Heart right ventricle (tissue), 16 donors: ENCODE data around the gene RASAL2. TPM values are rescaled to one million over a fixed set of nuclear protein-coding genes. Genes with fewer than 3 reads are reported as not detected.

Experiments used
- ATAC-seq, 8 donors: fragments of 200-7000 bp; cut with Tn5 transposase; one replicate each; pipeline ENCODE4 v1.9.1; 2020; ENCODE audit warnings: mild to moderate bottlenecking in 8 of 8, moderate library complexity in 8 of 8, moderate number of reproducible peaks in 1 of 8
- DNase-seq, 2 donors: peaks; one replicate each; pipeline ENCODE4 v3.0.0-alpha.2; 2020
- H3K27ac ChIP-seq, 10 donors: fragments of 200-600 bp; sonication (generic) in 2 of 10; one replicate each; pipeline versions ENCODE4 v1.5.0 to v1.8.0; 2020 to 2022; ENCODE audit warnings: mild to moderate bottlenecking in 3 of 10
- H3K27me3 ChIP-seq, 7 donors: fragments of 200-600 bp; one replicate each; pipeline ENCODE4 v1.8.0; 2021 to 2022; ENCODE audit warnings: mild to moderate bottlenecking in 2 of 7
- H3K36me3 ChIP-seq, 9 donors: fragments of 200-600 bp; sonication (generic) in 1 of 9; one replicate each; pipeline versions ENCODE4 v1.5.0 to v1.8.0; 2020 to 2022; ENCODE audit warnings: mild to moderate bottlenecking in 2 of 9
- H3K4me1 ChIP-seq, 9 donors: fragments of 200-600 bp; sonication (generic) in 1 of 9; one replicate each; pipeline versions ENCODE4 v1.5.0 to v1.8.0; 2020 to 2022; ENCODE audit warnings: mild to moderate bottlenecking in 4 of 9
- H3K4me3 ChIP-seq, 10 donors: fragments of 200-600 bp; sonication (generic) in 2 of 10; one replicate each; pipeline versions ENCODE4 v1.5.0 to v1.8.0; 2020 to 2022; ENCODE audit warnings: mild to moderate bottlenecking in 7 of 10, moderate library complexity in 2 of 10
- H3K9me3 ChIP-seq, 11 donors: fragments of 200-600 bp in 10 of 11; sonication (generic) in 2 of 11; one replicate each; pipeline versions ENCODE4 v1.5.0 to v1.8.0; 2013 to 2022; ENCODE audit warnings: mild to moderate bottlenecking in 2 of 11, control low read depth in 1 of 11, moderate library complexity in 1 of 11
- WGBS, 2 donors: extraction: QIAGEN DNeasy Blood & Tissue Kit; methylation state at CpG; one replicate each; pipeline ENCODE4 v1.1.7; 2013; ENCODE audit warnings: inconsistent platforms in 1 of 2; 5-methylcytosine and 5-hydroxymethylcytosine counted together
- intact Hi-C, 10 donors: fragments of 100-400 bp; cut with DNase I; formaldehyde crosslinking; loops; one replicate each; pipeline versions ENCODE4 v1.11.1 to v1.14.2; 2022
- polyA plus RNA-seq, 2 donors: library from polyadenylated mRNA; stranded (reverse); fragments of 200-250 nt; gene quantifications; one replicate each; pipeline ENCODE4 v1.2.3, GENCODE V29; 2013
- total RNA-seq, 10 donors: library from RNA; stranded (reverse); fragmentation: NEBNext Ultra II Directional in 3 of 10; extraction: Animal tissue kit (Norgen Biotek cat#: 25700) in 3 of 10; gene quantifications; one replicate each; pipeline versions ENCODE4 v1.2.1 to v1.2.4, GENCODE V29; 2021 to 2023
- TF ChIP-seq, protein P1 (sequence below), 9 donors: fragments of 200-600 bp; sonication (generic) in 2 of 9; IDR thresholded peaks; one replicate each; pipeline versions ENCODE4 v1.5.0 to v1.8.0; 2021 to 2022; ENCODE audit warnings: antibody characterized with exemption in 9 of 9, mild to moderate bottlenecking in 5 of 9, moderate library complexity in 1 of 9
- donor health status: Arrhythmogenic right ventricular cardiomyopathy.
- donor health status: ischemic (EF 13 %, LVEDD 7.1; RV severe dilation, severe dysfunction).
- donor health status: healthy with polysubstance abuse.
- donor health status: DM: no; HTN: yes; CAD: no.
- donor health status: DM: no; HTN: no; CAD: no.
- donor health status: ischemic (EF 25% LVEDD 6.9; RV normal size, moderate dysfunction).
- donor health status: ischemic (EF 25% LVEDD 5.7; RV mildly dilated, moderate dysfunction).
- donor health status: healthy.
- donor health status: DM: yes; HTN: yes; CAD: no.
- donor health status: Ischemic cardiomyopathy.
- donor health status: ischemic (EF 35%, LVEDD 5.7; RV mildly dilated, moderate dysfunction).
- donor health status: nonischemic (EF 11% LVEDD 7.7; RV severe dilation, severe dysfunction).
- donor health status: DM: yes; HTN: yes; CAD: no.
- donor health status: PGD.
- donor health status: ischemic (EF 29% LVEDD 5.4; RV normal size, mild dysfunction).
- donor health status: nonischemic (EF 23%, LVEDD 6.1; RV moderate dilation, normal function).

The RASAL2 gene
- total and polyA plus RNA-seq, 12 donors: 3.5 to 59.8 (median 36.2) TPM

DNA sequence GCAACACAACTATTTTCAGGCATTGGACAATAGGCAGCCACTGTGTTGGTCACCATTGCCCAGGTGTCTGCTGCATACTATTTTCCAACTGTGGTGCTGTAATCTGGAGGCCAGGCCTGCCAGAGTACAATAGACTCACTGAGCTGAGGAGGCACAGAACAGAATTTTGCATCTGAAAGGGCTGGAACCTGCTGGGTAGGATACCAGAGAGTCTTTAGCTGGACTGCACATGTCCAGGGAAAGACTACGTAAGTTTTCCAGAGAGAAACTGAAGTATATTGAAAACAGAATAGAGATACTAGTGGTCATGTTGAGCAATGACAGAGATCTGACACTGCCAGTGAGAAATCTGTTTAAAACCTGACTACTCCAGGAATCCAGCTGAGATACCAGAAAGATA, 200.8 kb downstream of the RASAL2 start:
- peaks cover 0 to 14% (median 0%) of the 10 kb centered on the region in 9 donors for H3K36me3 ChIP-seq
- WGBS, 2 donors: 82 to 100% methylated on average over 1 of the region's 1 CpG
- H3K27me3 ChIP-seq: no peaks in the 10 kb centered on the region
- H3K4me1 ChIP-seq: peaks cover 0 to 29% (median 4%) of the 10 kb centered on the region in 9 donors
- DNase-seq: no peak
- no peak overlapping the region for H3K27ac ChIP-seq
- no peaks in the 10 kb centered on the region for H3K9me3 ChIP-seq
- intact Hi-C loops: loop anchor here in 2 of 10 donors (5.0 to 10.0 kb wide), 2 partner anchors 257 to 260 kb away; no protein-coding TSS in a partner anchor
- ATAC-seq: peak in 3 of 8 donors; percentile 19 to 40 (median 26)
- no peak overlapping the region for H3K4me3 ChIP-seq
- TF ChIP-seq, protein P1, sequence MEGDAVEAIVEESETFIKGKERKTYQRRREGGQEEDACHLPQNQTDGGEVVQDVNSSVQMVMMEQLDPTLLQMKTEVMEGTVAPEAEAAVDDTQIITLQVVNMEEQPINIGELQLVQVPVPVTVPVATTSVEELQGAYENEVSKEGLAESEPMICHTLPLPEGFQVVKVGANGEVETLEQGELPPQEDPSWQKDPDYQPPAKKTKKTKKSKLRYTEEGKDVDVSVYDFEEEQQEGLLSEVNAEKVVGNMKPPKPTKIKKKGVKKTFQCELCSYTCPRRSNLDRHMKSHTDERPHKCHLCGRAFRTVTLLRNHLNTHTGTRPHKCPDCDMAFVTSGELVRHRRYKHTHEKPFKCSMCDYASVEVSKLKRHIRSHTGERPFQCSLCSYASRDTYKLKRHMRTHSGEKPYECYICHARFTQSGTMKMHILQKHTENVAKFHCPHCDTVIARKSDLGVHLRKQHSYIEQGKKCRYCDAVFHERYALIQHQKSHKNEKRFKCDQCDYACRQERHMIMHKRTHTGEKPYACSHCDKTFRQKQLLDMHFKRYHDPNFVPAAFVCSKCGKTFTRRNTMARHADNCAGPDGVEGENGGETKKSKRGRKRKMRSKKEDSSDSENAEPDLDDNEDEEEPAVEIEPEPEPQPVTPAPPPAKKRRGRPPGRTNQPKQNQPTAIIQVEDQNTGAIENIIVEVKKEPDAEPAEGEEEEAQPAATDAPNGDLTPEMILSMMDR (IDR thresholded peaks at IDR 0.05): no peak

DNA sequence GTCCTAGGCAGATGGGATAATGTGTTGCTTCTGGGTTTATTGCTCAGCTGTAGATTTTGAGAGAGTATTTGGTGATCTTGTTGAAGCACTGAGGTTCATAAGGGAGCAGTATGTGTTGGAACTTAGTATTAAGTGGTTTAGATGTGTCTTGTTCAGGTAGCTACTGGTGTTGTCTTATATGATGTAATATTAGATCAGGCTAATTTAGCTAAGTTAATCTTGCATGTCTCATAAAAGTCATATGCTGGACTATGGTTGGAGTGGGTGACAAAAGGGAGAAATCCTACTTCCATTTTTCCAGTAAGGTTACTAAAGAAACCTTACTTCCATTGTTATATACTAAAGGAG, 206.4 kb downstream of the RASAL2 start:
- TF ChIP-seq, protein P1 (IDR thresholded peaks at IDR 0.05): no peak
- Histone ChIP-seq H3K9me3 (no peaks in the 10 kb centered on the region), H3K4me1 (peaks cover 0 to 37% (median 17%) of the 10 kb centered on the region in 9 donors), H3K4me3 (no peak overlapping the region), H3K27ac (peak overlapping the region in 1 of 10 donors; percentile 8), H3K36me3 (peaks cover 0 to 4% (median 0%) of the 10 kb centered on the region in 9 donors), H3K27me3 (no peaks in the 10 kb centered on the region)
- intact Hi-C loops: loop anchor here in 6 of 10 donors (5.0 to 10.0 kb wide), 8 partner anchors 194 to 714 kb away; partner anchors contain the start of gene CLEC20A (in 1 of the 6)
- ATAC-seq (peak in 2 of 8 donors; percentile 10 to 14), DNase-seq (no peak)

DNA sequence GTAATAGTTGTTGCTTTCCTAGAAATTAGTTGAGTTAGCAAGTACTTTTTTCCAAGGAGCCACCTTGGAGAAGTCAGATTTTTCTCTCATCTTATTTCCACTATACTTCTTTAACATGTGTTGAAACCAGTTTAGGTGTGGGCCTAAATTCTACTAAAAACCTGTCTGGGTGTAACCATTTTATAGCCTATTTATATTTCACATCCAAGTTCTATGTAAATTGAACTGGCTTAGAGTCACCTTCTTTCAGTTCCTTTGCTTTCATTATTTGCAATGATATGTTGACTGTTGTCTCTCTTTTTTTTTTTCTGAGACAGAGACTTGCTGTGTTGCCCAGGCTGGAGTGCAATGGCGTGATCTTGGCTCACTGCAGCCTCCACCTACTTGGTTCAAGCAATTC, 207.2 kb downstream of the RASAL2 start:
- Histone ChIP-seq H3K27ac (no peak overlapping the region), H3K36me3 (peaks cover 0 to 4% (median 0%) of the 10 kb centered on the region in 9 donors), H3K4me3 (no peak overlapping the region), H3K27me3 (no peaks in the 10 kb centered on the region), H3K9me3 (no peaks in the 10 kb centered on the region), H3K4me1 (peaks cover 0 to 38% (median 17%) of the 10 kb centered on the region in 9 donors)
- no peak for ATAC-seq
- intact Hi-C loops: loop anchor here in 6 of 10 donors (5.0 to 10.0 kb wide), 8 partner anchors 194 to 714 kb away; partner anchors contain the start of gene CLEC20A (in 1 of the 6)
- TF ChIP-seq, protein P1 (IDR thresholded peaks at IDR 0.05): no peak
- no peak for DNase-seq
- WGBS, 2 donors: 100% methylated on average over 1 of the region's 1 CpG

DNA sequence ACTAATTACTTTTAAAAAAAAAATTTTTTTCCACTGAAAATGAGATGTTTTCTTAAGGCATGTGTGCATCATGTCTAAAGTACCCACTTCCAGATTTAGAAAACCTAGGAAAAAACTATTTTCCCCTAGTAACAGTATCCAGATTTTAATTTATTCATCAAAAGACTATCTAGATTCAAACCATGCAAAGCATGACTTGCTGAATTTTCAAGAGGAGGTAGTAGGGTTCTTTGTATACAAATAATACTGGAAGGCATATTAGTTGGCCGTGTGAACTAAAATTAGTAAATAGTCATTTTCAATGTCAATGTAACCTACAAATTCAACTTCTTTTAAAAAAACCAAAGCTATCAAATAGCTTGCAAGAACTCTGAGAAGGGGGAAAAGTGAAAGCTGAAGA, 213.4 kb downstream of the RASAL2 start:
- peaks cover 0 to 43% (median 19%) of the 10 kb centered on the region in 9 donors for H3K4me1 ChIP-seq
- H3K9me3 ChIP-seq: no peaks in the 10 kb centered on the region
- H3K27ac ChIP-seq: no peak overlapping the region
- no peaks in the 10 kb centered on the region for H3K36me3 ChIP-seq
- no peak overlapping the region for H3K4me3 ChIP-seq
- TF ChIP-seq, protein P1 (IDR thresholded peaks at IDR 0.05): no peak
- DNase-seq (no peak), ATAC-seq (no peak)
- 51 to 61% methylated on average over 1 of the region's 1 CpG for WGBS, 2 donors
- no peaks in the 10 kb centered on the region for H3K27me3 ChIP-seq
- intact Hi-C loops: loop anchor here in 6 of 10 donors (10.0 kb wide), 6 partner anchors 188 to 708 kb away; partner anchors contain the start of gene CLEC20A (in 1 of the 6)
